SK-N-SH treated with all-trans-retinoic acid at 6 μM for 48 hours (cell line): ENCODE results near the gene B3GALT5.

Experiments used
- ARNTL ChIP-seq: fragments of 450-650 bp; formaldehyde crosslinking; IDR thresholded peaks from 2 replicates; pipeline ENCODE4 v1.5.0; 2020; ENCODE audit warnings: low read depth, mild to moderate bottlenecking, moderate library complexity, borderline replicate concordance
- ESRRG ChIP-seq: fragments of 250-450 bp; sonication (Bioruptor Pico); IDR thresholded peaks from 2 replicates; pipeline ENCODE4 v1.6.1; 2021; ENCODE audit warnings: mild to moderate bottlenecking
- RARB ChIP-seq: fragments of 250-450 bp; sonication (Bioruptor Pico); IDR thresholded peaks from 2 replicates; pipeline ENCODE4 v1.8.0; 2021; ENCODE audit warnings: mild to moderate bottlenecking, moderate library complexity
- TCF4 ChIP-seq: fragments of 250-450 bp; sonication (Bioruptor Pico); IDR thresholded peaks from 2 replicates; pipeline ENCODE4 v1.8.0; 2021; ENCODE audit warnings: mild to moderate bottlenecking, moderate library complexity, borderline replicate concordance
- TSHZ2 ChIP-seq: fragments of 250-450 bp; sonication (Bioruptor Pico); IDR thresholded peaks from 2 replicates; pipeline ENCODE4 v1.5.0; 2020; ENCODE audit warnings: mild to moderate bottlenecking, moderate library complexity
- ZC3H10 ChIP-seq: fragments of 250-450 bp; sonication (Bioruptor Pico); IDR thresholded peaks from 2 replicates; pipeline ENCODE4 v1.5.1; 2021; ENCODE audit warnings: mild to moderate bottlenecking, moderate library complexity
- ZFP3 ChIP-seq: fragments of 250-450 bp; sonication (Bioruptor Pico); IDR thresholded peaks from 2 replicates; pipeline ENCODE4 v1.5.0; 2020; ENCODE audit warnings: mild to moderate bottlenecking, moderate library complexity
- ZFP30 ChIP-seq: fragments of 450-650 bp; formaldehyde crosslinking; IDR thresholded peaks from 2 replicates; pipeline ENCODE4 v1.5.0; 2022; ENCODE audit warnings: mild to moderate bottlenecking, moderate library complexity
- ZNF565 ChIP-seq: fragments of 450-650 bp; formaldehyde crosslinking; conservative IDR thresholded peaks from 2 replicates; pipeline ENCODE4 v1.5.0; 2020; ENCODE audit warnings: low read depth, mild to moderate bottlenecking, moderate library complexity
- ZNF70 ChIP-seq: fragments of 450-650 bp; formaldehyde crosslinking; IDR thresholded peaks from 2 replicates; pipeline ENCODE4 v1.5.0; 2020; ENCODE audit warnings: mild to moderate bottlenecking, moderate library complexity
- TF ChIP-seq, protein P1 (sequence below): fragments of 250-450 bp; sonication (Bioruptor Pico); IDR thresholded peaks from 2 replicates; pipeline ENCODE4 v1.8.0; 2020; ENCODE audit warnings: mild to moderate bottlenecking, moderate library complexity, borderline replicate concordance

DNA sequence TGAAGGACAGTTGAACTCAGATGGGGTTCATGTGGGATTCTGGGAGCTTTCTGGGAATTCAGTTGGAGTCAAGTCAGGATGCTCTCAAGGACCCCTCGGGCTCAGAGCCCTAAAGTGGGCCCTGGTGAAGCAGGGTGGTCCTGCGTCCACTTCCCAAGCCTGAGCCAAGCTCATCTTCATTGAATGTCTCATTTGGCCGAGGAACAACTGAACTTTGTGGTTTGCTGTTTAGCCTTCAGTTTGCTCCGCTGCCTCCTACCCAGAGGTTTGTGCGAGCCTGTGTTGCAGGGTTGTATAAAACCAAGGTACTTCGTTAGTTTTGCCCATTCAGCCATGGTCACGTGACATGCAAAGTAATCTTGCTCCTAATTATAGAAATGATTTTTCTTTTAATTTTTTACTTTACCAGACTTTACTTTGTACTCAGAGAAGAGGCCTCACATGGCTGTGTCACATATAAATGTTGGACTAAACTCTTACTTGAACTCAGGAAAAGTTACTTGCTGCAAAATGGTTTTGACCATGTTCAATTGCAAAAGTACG lies 49.7 kb downstream of the B3GALT5 start:
- TF ChIP-seq ZC3H10 (no peak), TCF4 (CRISPR knock-in tag) (no peak), ESRRG (CRISPR knock-in tag) (no peak), RARB (no peak), TSHZ2 (CRISPR knock-in tag) (no peak), ARNTL (no peak), ZFP3 (CRISPR knock-in tag) (no peak), ZNF565 (CRISPR knock-in tag) (no peak), ZFP30 (CRISPR knock-in tag) (no peak), ZNF70 (CRISPR knock-in tag) (no peak)
- TF ChIP-seq, protein P1, sequence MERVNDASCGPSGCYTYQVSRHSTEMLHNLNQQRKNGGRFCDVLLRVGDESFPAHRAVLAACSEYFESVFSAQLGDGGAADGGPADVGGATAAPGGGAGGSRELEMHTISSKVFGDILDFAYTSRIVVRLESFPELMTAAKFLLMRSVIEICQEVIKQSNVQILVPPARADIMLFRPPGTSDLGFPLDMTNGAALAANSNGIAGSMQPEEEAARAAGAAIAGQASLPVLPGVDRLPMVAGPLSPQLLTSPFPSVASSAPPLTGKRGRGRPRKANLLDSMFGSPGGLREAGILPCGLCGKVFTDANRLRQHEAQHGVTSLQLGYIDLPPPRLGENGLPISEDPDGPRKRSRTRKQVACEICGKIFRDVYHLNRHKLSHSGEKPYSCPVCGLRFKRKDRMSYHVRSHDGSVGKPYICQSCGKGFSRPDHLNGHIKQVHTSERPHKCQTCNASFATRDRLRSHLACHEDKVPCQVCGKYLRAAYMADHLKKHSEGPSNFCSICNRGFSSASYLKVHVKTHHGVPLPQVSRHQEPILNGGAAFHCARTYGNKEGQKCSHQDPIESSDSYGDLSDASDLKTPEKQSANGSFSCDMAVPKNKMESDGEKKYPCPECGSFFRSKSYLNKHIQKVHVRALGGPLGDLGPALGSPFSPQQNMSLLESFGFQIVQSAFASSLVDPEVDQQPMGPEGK (CRISPR knock-in tag) = no peak
